ENCODE results near the gene UBE2E2. TPM values are rescaled to one million over a fixed set of nuclear protein-coding genes. Genes with fewer than 3 reads are reported as not detected.

UBE2E2 gene
- total RNA-seq, 3 donors from 2014 or later: 31.5 to 96.2 (median 59.7) TPM

DNA sequence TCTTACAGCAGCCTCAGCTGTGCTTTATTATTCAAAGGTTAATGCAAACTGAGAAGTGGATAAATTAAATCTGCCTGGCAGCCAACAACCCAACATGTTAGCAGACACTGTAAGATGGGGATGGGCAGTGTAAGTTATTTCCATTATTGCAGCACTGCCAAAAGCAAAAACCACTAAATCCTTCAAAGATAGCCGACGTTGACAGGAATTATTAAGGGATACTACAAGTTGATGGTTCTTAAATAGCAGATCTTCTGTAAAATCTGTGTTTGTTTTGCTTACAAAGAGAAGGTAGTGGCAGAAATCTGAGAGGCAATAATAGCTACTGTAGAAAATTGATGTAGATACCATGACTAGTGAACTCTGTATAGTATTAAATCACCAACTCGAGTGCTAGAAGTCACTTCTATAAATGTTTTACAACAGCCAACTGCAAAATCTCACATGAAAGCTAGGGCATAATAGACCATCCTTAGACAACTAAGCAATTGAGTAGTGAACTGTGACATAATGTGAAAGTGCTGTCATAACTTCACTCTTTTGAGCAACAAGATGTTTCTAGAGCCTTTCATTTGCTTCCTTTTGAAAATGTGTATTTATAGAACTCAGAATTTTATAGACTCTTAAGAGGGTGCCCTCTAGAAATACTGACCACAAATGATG is 278.6 kb downstream of the UBE2E2 start:
- Histone ChIP-seq H3K27ac (no peak overlapping the region), H3K36me3 (no peaks in the 10 kb centered on the region), H3K4me3 (no peak overlapping the region), H3K4me1 (no peaks in the 10 kb centered on the region), H3K27me3 (no peaks in the 10 kb centered on the region), H3K9me3 (peaks cover 7 to 20% of the 10 kb centered on the region in 2 donors)
- intact Hi-C loops (cut with DNase I; ENCODE audit: low total_unique reads): no loop called here
- DNase-seq (ENCODE audit: low spot score in 2 of 2): no peak
- TF ChIP-seq CTCF (IDR thresholded peaks at IDR 0.05) (no peak), POLR2A (IDR thresholded peaks at IDR 0.05) (no peak), POLR2AphosphoS5 (IDR thresholded peaks at IDR 0.05) (no peak)

DNA sequence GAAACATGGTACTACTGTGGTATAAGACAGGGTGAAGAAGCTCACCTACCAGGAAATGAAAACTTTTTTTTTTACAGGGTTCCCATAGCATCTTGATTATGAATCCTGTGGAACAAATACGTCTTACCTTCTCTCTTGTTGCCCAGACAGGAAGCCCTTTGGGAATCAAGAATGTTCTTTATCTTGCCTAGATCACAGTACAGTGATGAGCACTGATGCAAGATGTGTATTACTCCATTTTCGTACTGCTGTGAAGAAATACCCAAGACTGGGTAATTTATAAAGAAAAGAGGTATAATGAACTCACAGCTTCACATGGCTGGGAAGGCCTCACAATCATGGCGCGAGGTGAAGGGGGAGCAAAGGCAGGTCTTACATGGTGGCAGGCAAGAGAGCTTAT is 281.3 kb downstream of the UBE2E2 start:
- H3K27me3 ChIP-seq: no peaks in the 10 kb centered on the region
- DNase-seq (ENCODE audit: low spot score in 2 of 2): no peak
- H3K4me3 ChIP-seq: no peak overlapping the region
- H3K9me3 ChIP-seq: peaks cover 8 to 23% of the 10 kb centered on the region in 2 donors
- H3K36me3 ChIP-seq: no peaks in the 10 kb centered on the region
- TF ChIP-seq POLR2A (IDR thresholded peaks at IDR 0.05) (no peak), CTCF (IDR thresholded peaks at IDR 0.05) (no peak), POLR2AphosphoS5 (IDR thresholded peaks at IDR 0.05) (no peak)
- H3K4me1 ChIP-seq: no peaks in the 10 kb centered on the region
- no peak overlapping the region for H3K27ac ChIP-seq
- intact Hi-C loops (cut with DNase I; ENCODE audit: low total_unique reads): no loop called here

GRCh38 chr3:23485922-23486321 is 282.8 kb downstream of the UBE2E2 start:
- Histone ChIP-seq H3K36me3 (no peaks in the 10 kb centered on the region), H3K9me3 (peaks cover 8 to 14% of the 10 kb centered on the region in 2 donors), H3K27me3 (no peaks in the 10 kb centered on the region), H3K4me1 (no peaks in the 10 kb centered on the region), H3K4me3 (no peak overlapping the region), H3K27ac (no peak overlapping the region)
- no peak for TF ChIP-seq CTCF (IDR thresholded peaks at IDR 0.05)
- TF ChIP-seq POLR2A (IDR thresholded peaks at IDR 0.05): no peak
- TF ChIP-seq POLR2AphosphoS5 (IDR thresholded peaks at IDR 0.05): no peak
- no peak for DNase-seq (ENCODE audit: low spot score in 2 of 2)
- intact Hi-C loops (cut with DNase I; ENCODE audit: low total_unique reads): no loop called here

DNA sequence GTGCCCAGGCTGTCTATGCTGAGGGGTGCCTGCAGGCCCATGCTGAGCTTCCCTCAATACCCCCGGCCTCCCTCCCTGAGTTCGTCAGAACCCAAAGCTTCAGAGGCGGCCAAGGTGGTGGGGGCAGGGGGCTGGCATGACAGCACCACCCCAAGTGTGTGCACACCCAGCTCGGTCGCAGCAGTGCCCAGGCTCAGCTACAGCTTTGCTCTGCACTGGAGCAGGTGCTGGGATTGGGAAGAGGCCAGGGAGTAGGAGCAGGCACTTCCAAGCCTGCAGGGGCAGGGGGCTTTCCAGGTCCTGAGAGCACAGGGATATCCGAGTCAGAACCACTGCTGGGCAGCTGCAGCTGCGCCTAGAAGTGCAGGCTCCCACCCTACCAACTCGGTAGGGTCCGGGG is 283.9 kb downstream of the UBE2E2 start:
- intact Hi-C loops (cut with DNase I; ENCODE audit: low total_unique reads): no loop called here
- no peak overlapping the region for H3K27ac ChIP-seq
- no peak for DNase-seq (ENCODE audit: low spot score in 2 of 2)
- no peak overlapping the region for H3K4me3 ChIP-seq
- H3K4me1 ChIP-seq: no peaks in the 10 kb centered on the region
- peaks cover 8 to 14% of the 10 kb centered on the region in 2 donors for H3K9me3 ChIP-seq
- TF ChIP-seq CTCF (IDR thresholded peaks at IDR 0.05) (no peak), POLR2A (IDR thresholded peaks at IDR 0.05) (no peak), POLR2AphosphoS5 (IDR thresholded peaks at IDR 0.05) (no peak)
- no peaks in the 10 kb centered on the region for H3K36me3 ChIP-seq
- H3K27me3 ChIP-seq: no peaks in the 10 kb centered on the region

DNA sequence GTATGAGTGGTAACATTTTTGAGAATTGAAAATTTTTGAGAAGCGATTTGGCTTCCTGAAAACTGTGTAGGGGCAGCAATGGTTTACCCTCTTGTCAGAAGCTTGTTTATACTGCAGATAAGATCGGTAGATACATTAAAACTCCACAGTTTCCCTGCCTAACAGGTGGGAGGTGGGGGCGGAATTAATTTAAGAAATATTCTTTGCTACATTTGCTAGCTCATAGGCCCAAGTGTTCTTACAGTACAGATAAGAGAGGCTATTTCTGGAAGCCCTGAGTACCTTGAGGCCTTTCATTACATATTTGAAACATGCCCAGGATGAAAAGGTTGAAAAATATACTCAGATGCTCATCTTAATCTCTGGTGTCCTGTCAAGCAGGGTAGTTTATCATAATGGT is 285.5 kb downstream of the UBE2E2 start:
- intact Hi-C loops (cut with DNase I; ENCODE audit: low total_unique reads): no loop called here
- no peaks in the 10 kb centered on the region for H3K4me1 ChIP-seq
- no peak overlapping the region for H3K4me3 ChIP-seq
- no peak overlapping the region for H3K27ac ChIP-seq
- peaks cover 8 to 14% of the 10 kb centered on the region in 2 donors for H3K9me3 ChIP-seq
- H3K36me3 ChIP-seq: no peaks in the 10 kb centered on the region
- DNase-seq (ENCODE audit: low spot score in 2 of 2): no peak
- TF ChIP-seq POLR2A (IDR thresholded peaks at IDR 0.05): no peak
- TF ChIP-seq POLR2AphosphoS5 (IDR thresholded peaks at IDR 0.05): no peak
- no peak for TF ChIP-seq CTCF (IDR thresholded peaks at IDR 0.05)
- H3K27me3 ChIP-seq: no peaks in the 10 kb centered on the region
